ENCODE data around the gene CMYA5.

The CMYA5 gene

GRCh38 chr5:79685627-79686026 is 4.0 kb upstream of the CMYA5 start:
- Histone ChIP-seq H3K36me3 (ENCODE audit: control insufficient read depth in 2 of 2, insufficient read depth in 2 of 2, low read length in 2 of 2) (peaks cover 3 to 14% of the 10 kb centered on the region in 2 donors), H3K9ac (ENCODE audit: low read length in 2 of 2) (no peak overlapping the region), H3K27ac (ENCODE audit: low read length) (no peak overlapping the region), H3K4me1 (ENCODE audit: control insufficient read depth, insufficient read depth, low read length) (peaks cover 6% of the 10 kb centered on the region), H3K27me3 (ENCODE audit: control insufficient read depth in 1 of 2, insufficient read depth in 2 of 2, low read length in 2 of 2) (no peaks in the 10 kb centered on the region), H3K9me3 (ENCODE audit: control insufficient read depth in 2 of 2, low read length in 2 of 2) (no peaks in the 10 kb centered on the region), H3K4me3 (ENCODE audit: low read length in 2 of 2) (no peak overlapping the region)

- Histone ChIP-seq H3K4me1 (ENCODE audit: control insufficient read depth, insufficient read depth, low read length) (peaks cover 6% of the 10 kb centered on the region), H3K27me3 (ENCODE audit: control insufficient read depth in 1 of 2, insufficient read depth in 2 of 2, low read length in 2 of 2) (no peaks in the 10 kb centered on the region), H3K4me3 (ENCODE audit: low read length in 2 of 2) (no peak overlapping the region), H3K9ac (ENCODE audit: low read length in 2 of 2) (no peak overlapping the region), H3K27ac (ENCODE audit: low read length) (no peak overlapping the region), H3K9me3 (ENCODE audit: control insufficient read depth in 2 of 2, low read length in 2 of 2) (no peaks in the 10 kb centered on the region), H3K36me3 (ENCODE audit: control insufficient read depth in 2 of 2, insufficient read depth in 2 of 2, low read length in 2 of 2) (peaks cover 3 to 10% of the 10 kb centered on the region in 2 donors)
Measured at GRCh38 chr5:79686799-79687198, 2.8 kb upstream of the CMYA5 start.

GRCh38 chr5:79687889-79688288 is 1.7 kb upstream of the CMYA5 start:
- no peak overlapping the region for H3K9ac ChIP-seq (ENCODE audit: low read length in 2 of 2)
- H3K36me3 ChIP-seq (ENCODE audit: control insufficient read depth in 2 of 2, insufficient read depth in 2 of 2, low read length in 2 of 2) = peaks cover 3 to 6% of the 10 kb centered on the region in 2 donors
- no peaks in the 10 kb centered on the region for H3K27me3 ChIP-seq (ENCODE audit: control insufficient read depth in 1 of 2, insufficient read depth in 2 of 2, low read length in 2 of 2)
- no peaks in the 10 kb centered on the region for H3K9me3 ChIP-seq (ENCODE audit: control insufficient read depth in 2 of 2, low read length in 2 of 2)
- H3K27ac ChIP-seq (ENCODE audit: low read length) = no peak overlapping the region
- peaks cover 6% of the 10 kb centered on the region for H3K4me1 ChIP-seq (ENCODE audit: control insufficient read depth, insufficient read depth, low read length)
- no peak overlapping the region for H3K4me3 ChIP-seq (ENCODE audit: low read length in 2 of 2)

- H3K9me3 ChIP-seq (ENCODE audit: control insufficient read depth in 2 of 2, low read length in 2 of 2) = no peaks in the 10 kb centered on the region
- H3K4me1 ChIP-seq (ENCODE audit: control insufficient read depth, insufficient read depth, low read length) = peaks cover 6% of the 10 kb centered on the region
- no peaks in the 10 kb centered on the region for H3K27me3 ChIP-seq (ENCODE audit: control insufficient read depth in 1 of 2, insufficient read depth in 2 of 2, low read length in 2 of 2)
- H3K4me3 ChIP-seq (ENCODE audit: low read length in 2 of 2) = no peak overlapping the region
- H3K27ac ChIP-seq (ENCODE audit: low read length) = no peak overlapping the region
- H3K36me3 ChIP-seq (ENCODE audit: control insufficient read depth in 2 of 2, insufficient read depth in 2 of 2, low read length in 2 of 2) = no peaks in the 10 kb centered on the region
- H3K9ac ChIP-seq (ENCODE audit: low read length in 2 of 2) = no peak overlapping the region
Measured at GRCh38 chr5:79691007-79691406, 1.4 kb downstream of the CMYA5 start.

GRCh38 chr5:79692596-79692995 is 3.0 kb downstream of the CMYA5 start:
- no peaks in the 10 kb centered on the region for H3K9me3 ChIP-seq (ENCODE audit: control insufficient read depth in 2 of 2, low read length in 2 of 2)
- H3K27ac ChIP-seq (ENCODE audit: low read length) = no peak overlapping the region
- no peaks in the 10 kb centered on the region for H3K36me3 ChIP-seq (ENCODE audit: control insufficient read depth in 2 of 2, insufficient read depth in 2 of 2, low read length in 2 of 2)
- H3K4me1 ChIP-seq (ENCODE audit: control insufficient read depth, insufficient read depth, low read length) = peaks cover 6% of the 10 kb centered on the region
- H3K27me3 ChIP-seq (ENCODE audit: control insufficient read depth in 1 of 2, insufficient read depth in 2 of 2, low read length in 2 of 2) = no peaks in the 10 kb centered on the region
- no peak overlapping the region for H3K9ac ChIP-seq (ENCODE audit: low read length in 2 of 2)
- H3K4me3 ChIP-seq (ENCODE audit: low read length in 2 of 2) = no peak overlapping the region

GRCh38 chr5:79694183-79694582 is 4.5 kb downstream of the CMYA5 start:
- Histone ChIP-seq H3K4me1 (ENCODE audit: control insufficient read depth, insufficient read depth, low read length) (peaks cover 3% of the 10 kb centered on the region), H3K27ac (ENCODE audit: low read length) (no peak overlapping the region), H3K4me3 (ENCODE audit: low read length in 2 of 2) (no peak overlapping the region), H3K36me3 (ENCODE audit: control insufficient read depth in 2 of 2, insufficient read depth in 2 of 2, low read length in 2 of 2) (no peaks in the 10 kb centered on the region), H3K9me3 (ENCODE audit: control insufficient read depth in 2 of 2, low read length in 2 of 2) (no peaks in the 10 kb centered on the region), H3K27me3 (ENCODE audit: control insufficient read depth in 1 of 2, insufficient read depth in 2 of 2, low read length in 2 of 2) (no peaks in the 10 kb centered on the region), H3K9ac (ENCODE audit: low read length in 2 of 2) (no peak overlapping the region)

GRCh38 chr5:79694652-79695051 is 5.0 kb downstream of the CMYA5 start:
- H3K36me3 ChIP-seq (ENCODE audit: control insufficient read depth in 2 of 2, insufficient read depth in 2 of 2, low read length in 2 of 2) = no peaks in the 10 kb centered on the region
- no peaks in the 10 kb centered on the region for H3K27me3 ChIP-seq (ENCODE audit: control insufficient read depth in 1 of 2, insufficient read depth in 2 of 2, low read length in 2 of 2)
- H3K27ac ChIP-seq (ENCODE audit: low read length) = no peak overlapping the region
- H3K4me1 ChIP-seq (ENCODE audit: control insufficient read depth, insufficient read depth, low read length) = no peaks in the 10 kb centered on the region
- no peak overlapping the region for H3K9ac ChIP-seq (ENCODE audit: low read length in 2 of 2)
- no peak overlapping the region for H3K4me3 ChIP-seq (ENCODE audit: low read length in 2 of 2)
- H3K9me3 ChIP-seq (ENCODE audit: control insufficient read depth in 2 of 2, low read length in 2 of 2) = no peaks in the 10 kb centered on the region

- Histone ChIP-seq H3K27ac (ENCODE audit: low read length) (no peak overlapping the region), H3K9me3 (ENCODE audit: control insufficient read depth in 2 of 2, low read length in 2 of 2) (no peaks in the 10 kb centered on the region), H3K27me3 (ENCODE audit: control insufficient read depth in 1 of 2, insufficient read depth in 2 of 2, low read length in 2 of 2) (no peaks in the 10 kb centered on the region)
Measured at GRCh38 chr5:79695526-79695925, 5.9 kb downstream of the CMYA5 start.

GRCh38 chr5:79697222-79698170 is 7.9 kb downstream of the CMYA5 start:
- Histone ChIP-seq H3K4me3 (ENCODE audit: low read length in 2 of 2) (no peak overlapping the region), H3K4me1 (ENCODE audit: control insufficient read depth, insufficient read depth, low read length) (no peaks in the 10 kb centered on the region), H3K9me3 (ENCODE audit: control insufficient read depth in 2 of 2, low read length in 2 of 2) (no peaks in the 10 kb centered on the region), H3K27me3 (ENCODE audit: control insufficient read depth in 1 of 2, insufficient read depth in 2 of 2, low read length in 2 of 2) (no peaks in the 10 kb centered on the region), H3K9ac (ENCODE audit: low read length in 2 of 2) (no peak overlapping the region), H3K36me3 (ENCODE audit: control insufficient read depth in 2 of 2, insufficient read depth in 2 of 2, low read length in 2 of 2) (no peaks in the 10 kb centered on the region), H3K27ac (ENCODE audit: low read length) (no peak overlapping the region)

More at GRCh38 chr5:79695526-79695925, 5.9 kb downstream of the CMYA5 start:
- H3K4me1 ChIP-seq (ENCODE audit: control insufficient read depth, insufficient read depth, low read length) = no peaks in the 10 kb centered on the region
- no peak overlapping the region for H3K9ac ChIP-seq (ENCODE audit: low read length in 2 of 2)
- no peaks in the 10 kb centered on the region for H3K36me3 ChIP-seq (ENCODE audit: control insufficient read depth in 2 of 2, insufficient read depth in 2 of 2, low read length in 2 of 2)
- no peak overlapping the region for H3K4me3 ChIP-seq (ENCODE audit: low read length in 2 of 2)

- Histone ChIP-seq H3K27ac (ENCODE audit: low read length) (no peak overlapping the region), H3K36me3 (ENCODE audit: control insufficient read depth in 2 of 2, insufficient read depth in 2 of 2, low read length in 2 of 2) (no peaks in the 10 kb centered on the region), H3K9me3 (ENCODE audit: control insufficient read depth in 2 of 2, low read length in 2 of 2) (no peaks in the 10 kb centered on the region), H3K4me1 (ENCODE audit: control insufficient read depth, insufficient read depth, low read length) (no peaks in the 10 kb centered on the region), H3K27me3 (ENCODE audit: control insufficient read depth in 1 of 2, insufficient read depth in 2 of 2, low read length in 2 of 2) (no peaks in the 10 kb centered on the region), H3K9ac (ENCODE audit: low read length in 2 of 2) (no peak overlapping the region), H3K4me3 (ENCODE audit: low read length in 2 of 2) (no peak overlapping the region)
Measured at GRCh38 chr5:79699763-79700400, 10.2 kb downstream of the CMYA5 start.

Data from stomach smooth muscle (tissue), 2 donors.